LNCAP (cell line): Measurements from ENCODE around the gene CLEC4M.

ENCODE experiments used
- CTCF ChIP-seq: fragments of 450-650 bp; IDR thresholded peaks from 2 replicates; pipeline ENCODE4 v1.5.1; 2017; ENCODE audit warnings: mild to moderate bottlenecking

The CLEC4M gene

GRCh38 chr19:7734220-7735203, 28.5 kb upstream of the CLEC4M start:
- no peak for TF ChIP-seq CTCF

- TF ChIP-seq CTCF: no peak
Measured at GRCh38 chr19:7736148-7736547, 26.9 kb upstream of the CLEC4M start.

DNA sequence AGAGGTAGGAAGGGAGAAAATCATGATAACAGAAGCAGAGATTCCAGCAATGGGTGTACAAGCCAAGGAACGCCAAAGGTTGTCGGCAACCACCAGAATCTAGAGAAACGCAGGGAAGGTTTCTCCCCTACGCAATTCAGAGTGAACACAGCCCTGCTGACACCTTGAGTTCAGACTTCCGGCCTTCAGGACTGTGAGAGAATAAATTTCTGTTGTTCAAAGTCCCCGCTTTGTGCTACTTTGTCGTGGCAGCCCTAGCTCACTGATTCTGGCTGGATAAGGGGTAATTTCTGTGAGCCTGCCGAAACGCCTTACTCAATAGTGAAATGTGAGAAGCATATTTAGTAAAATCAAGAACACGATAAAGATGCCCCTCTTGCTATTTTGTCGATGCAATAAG, 25.8 kb upstream of the CLEC4M start:
- TF ChIP-seq CTCF: no peak

DNA sequence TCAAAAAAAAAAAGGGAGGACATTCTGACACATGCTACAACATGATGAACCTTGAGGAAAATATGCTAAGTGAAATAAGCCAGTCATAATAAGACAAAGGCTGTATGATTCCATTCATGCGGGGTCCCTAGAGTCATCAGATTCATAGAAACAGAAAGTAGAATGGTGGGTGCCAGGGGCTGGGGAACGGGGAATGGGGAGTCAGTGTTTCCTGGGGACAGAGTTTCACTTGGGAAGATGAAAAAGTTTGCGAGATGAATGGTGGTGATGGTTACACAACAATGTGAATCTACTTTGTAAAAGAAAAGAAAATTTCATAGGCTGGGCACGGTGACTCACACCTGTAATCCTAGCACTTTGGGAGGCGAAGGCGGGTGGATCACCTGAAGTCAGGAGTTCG, 25.0 kb upstream of the CLEC4M start:
- TF ChIP-seq CTCF: no peak

GRCh38 chr19:7739211-7739755, 23.8 kb upstream of the CLEC4M start:
- TF ChIP-seq CTCF: no peak

DNA sequence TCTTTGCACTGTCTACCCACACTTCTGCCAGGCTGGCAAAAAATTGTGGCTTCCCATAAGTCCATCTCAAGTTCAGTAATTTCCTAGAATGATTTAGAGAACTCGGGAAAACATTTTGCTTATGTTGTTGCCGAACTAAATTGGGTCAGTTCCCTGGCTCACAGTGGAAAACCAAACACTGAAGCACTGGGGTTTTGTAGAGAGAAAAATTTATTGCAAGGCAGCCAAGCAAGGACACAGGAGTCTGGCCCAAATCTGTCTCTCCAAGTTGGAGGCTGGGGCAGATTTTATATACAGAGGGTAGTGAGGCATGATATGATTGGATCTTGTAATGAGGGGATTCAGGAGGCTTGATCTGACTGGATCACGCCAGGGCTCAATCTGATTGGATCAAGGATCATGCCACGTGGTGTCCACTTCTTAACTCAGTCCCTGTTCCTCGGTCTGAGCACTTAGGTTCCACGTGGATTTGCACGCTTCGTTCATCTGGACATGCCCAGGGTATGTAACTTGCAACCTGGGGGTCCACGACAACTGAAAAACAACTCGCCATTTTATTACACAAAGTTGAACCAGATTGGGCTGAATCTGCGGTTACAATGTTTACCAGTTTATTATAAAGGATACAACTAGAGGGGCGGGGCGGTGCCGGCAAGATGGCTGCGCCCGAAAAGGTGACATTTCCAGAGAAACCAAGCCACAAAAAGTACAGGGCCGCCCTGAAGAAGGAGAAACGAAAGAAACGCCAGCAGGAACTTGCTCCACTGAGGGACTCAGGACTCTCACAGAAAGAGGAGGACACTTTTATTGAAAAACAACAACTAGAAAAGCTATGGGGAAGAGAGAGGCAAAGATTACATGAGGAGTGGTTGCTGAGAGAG, 23.0 kb upstream of the CLEC4M start:
- TF ChIP-seq CTCF: no peak

- TF ChIP-seq CTCF: no peak
Measured at GRCh38 chr19:7740682-7741054, 22.4 kb upstream of the CLEC4M start.
